Testis (tissue), 3 donors: Measurements from ENCODE around the gene TRAPPC11. TPM values are rescaled to one million over a fixed set of nuclear protein-coding genes. Genes with fewer than 3 reads are reported as not detected.

ENCODE experiments used
- DNase-seq: peaks from one replicate; pipeline ENCODE4 v3.0.0-alpha.2; 2019
- H3K27ac ChIP-seq, 2 donors: fragments of 200-600 bp; sonication (generic); one replicate each; pipeline ENCODE4 v1.5.1; 2019
- H3K27me3 ChIP-seq: fragments of 200-600 bp; sonication (generic); one replicate; pipeline ENCODE4 v1.5.1; 2019
- H3K36me3 ChIP-seq: fragments of 200-600 bp; sonication (generic); one replicate; pipeline ENCODE4 v1.5.1; 2017; ENCODE audit warnings: low read depth; ENCODE audit errors: missing control alignments
- H3K4me1 ChIP-seq: fragments of 200-600 bp; sonication (generic); one replicate; pipeline ENCODE4 v1.5.1; 2019
- H3K4me3 ChIP-seq, 2 donors: fragments of 200-600 bp; sonication (generic); one replicate each; pipeline ENCODE4 v1.5.1; 2017 to 2019
- H3K9me3 ChIP-seq: fragments of 200-600 bp; sonication (generic); one replicate; pipeline ENCODE4 v1.5.1; 2017
- POLR2A ChIP-seq: fragments of 450-650 bp; IDR thresholded peaks from one replicate; pipeline ENCODE4 v1.6.1; 2017; ENCODE audit warnings: antibody characterized with exemption, mild to moderate bottlenecking, moderate library complexity
- WGBS, 2 donors: methylation state at CpG; one replicate each; pipeline ENCODE4 v1.1.5; 2018; 5-methylcytosine and 5-hydroxymethylcytosine counted together
- intact Hi-C: fragments of 100-400 bp; cut with DNase I; formaldehyde crosslinking; loops from one replicate; pipeline ENCODE4 v1.15.1; 2023; ENCODE audit warnings: low total_unique reads
- polyA plus RNA-seq: library from polyadenylated mRNA; stranded (reverse); fragments of 350-450 nt; fragmentation: Illumina TruSeq; extraction: RNeasy Lipid Tissue Mini Kit (QIAGEN cat#74804); gene quantifications from one replicate; pipeline ENCODE4 v1.2.3, GENCODE V29; 2014; ENCODE audit warnings: low read depth, low replicate concordance; ENCODE audit not compliant: insufficient read depth
- total RNA-seq, 2 donors: library from RNA; depleted of rRNA; stranded (reverse); fragments of >200 nt; gene quantifications; one replicate each; pipeline ENCODE4 v1.2.3, GENCODE V29; 2016
- TF ChIP-seq, protein P1 (sequence below), 3 experiments: fragments of 450-650 bp in 2 of 3; fragments of 200-600 bp in 1 of 3; sonication (generic) in 1 of 3; IDR thresholded peaks; one replicate each; pipeline ENCODE4 v1.5.1; 2016 to 2019; ENCODE audit warnings: antibody characterized with exemption in 3 of 3, mild to moderate bottlenecking in 2 of 3, moderate library complexity in 1 of 3

TRAPPC11 gene
- total and polyA plus RNA-seq, 3 donors from 2014 or later = 31.2 to 81.6 (median 65.2) TPM

- intact Hi-C loops = no loop called here
- Histone ChIP-seq H3K4me3 (no peak overlapping the region), H3K9me3 (no peaks in the 10 kb centered on the region), H3K4me1 (peaks cover 5% of the 10 kb centered on the region), H3K27me3 (no peaks in the 10 kb centered on the region), H3K36me3 (no peaks in the 10 kb centered on the region), H3K27ac (peak overlapping the region; percentile 47 to 70)
- WGBS, 2 donors = 63 to 71% methylated on average over 3 of the region's 3 CpGs
- TF ChIP-seq POLR2A = no peak
- TF ChIP-seq, protein P1, sequence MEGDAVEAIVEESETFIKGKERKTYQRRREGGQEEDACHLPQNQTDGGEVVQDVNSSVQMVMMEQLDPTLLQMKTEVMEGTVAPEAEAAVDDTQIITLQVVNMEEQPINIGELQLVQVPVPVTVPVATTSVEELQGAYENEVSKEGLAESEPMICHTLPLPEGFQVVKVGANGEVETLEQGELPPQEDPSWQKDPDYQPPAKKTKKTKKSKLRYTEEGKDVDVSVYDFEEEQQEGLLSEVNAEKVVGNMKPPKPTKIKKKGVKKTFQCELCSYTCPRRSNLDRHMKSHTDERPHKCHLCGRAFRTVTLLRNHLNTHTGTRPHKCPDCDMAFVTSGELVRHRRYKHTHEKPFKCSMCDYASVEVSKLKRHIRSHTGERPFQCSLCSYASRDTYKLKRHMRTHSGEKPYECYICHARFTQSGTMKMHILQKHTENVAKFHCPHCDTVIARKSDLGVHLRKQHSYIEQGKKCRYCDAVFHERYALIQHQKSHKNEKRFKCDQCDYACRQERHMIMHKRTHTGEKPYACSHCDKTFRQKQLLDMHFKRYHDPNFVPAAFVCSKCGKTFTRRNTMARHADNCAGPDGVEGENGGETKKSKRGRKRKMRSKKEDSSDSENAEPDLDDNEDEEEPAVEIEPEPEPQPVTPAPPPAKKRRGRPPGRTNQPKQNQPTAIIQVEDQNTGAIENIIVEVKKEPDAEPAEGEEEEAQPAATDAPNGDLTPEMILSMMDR (IDR thresholded peaks at IDR 0.05) = no peak
- DNase-seq = no peak
Measured at GRCh38 chr4:183639291-183639690, 19.8 kb upstream of the TRAPPC11 start.

- no peaks in the 10 kb centered on the region for H3K27me3 ChIP-seq
- intact Hi-C loops = no loop called here
- TF ChIP-seq, protein P1 (IDR thresholded peaks at IDR 0.05) = no peak
- no peak for TF ChIP-seq POLR2A
- H3K4me1 ChIP-seq = no peaks in the 10 kb centered on the region
- no peak overlapping the region for H3K4me3 ChIP-seq
- H3K27ac ChIP-seq = no peak overlapping the region
- no peaks in the 10 kb centered on the region for H3K36me3 ChIP-seq
- DNase-seq = no peak
- no peaks in the 10 kb centered on the region for H3K9me3 ChIP-seq
- whole genome bisulfite sequencing, 2 donors = 80 to 88% methylated on average over 7 of the region's 7 CpGs
Measured at GRCh38 chr4:183645326-183645725, 13.8 kb upstream of the TRAPPC11 start.

GRCh38 chr4:183657564-183657963 lies 1.5 kb upstream of the TRAPPC11 start:
- Histone ChIP-seq H3K27me3 (no peaks in the 10 kb centered on the region), H3K9me3 (no peaks in the 10 kb centered on the region), H3K36me3 (no peaks in the 10 kb centered on the region), H3K4me1 (no peaks in the 10 kb centered on the region), H3K4me3 (no peak overlapping the region), H3K27ac (no peak overlapping the region)
- no peak for DNase-seq
- no peak for TF ChIP-seq POLR2A
- TF ChIP-seq, protein P1 (IDR thresholded peaks at IDR 0.05) = no peak
- WGBS, 2 donors = 28 to 39% methylated on average over 3 of the region's 3 CpGs
- intact Hi-C loops = loop anchor here (5.0 kb wide), 1 partner anchor 150 kb away; the partner anchor contains the start of gene ING2

- peak; percentile 30 for DNase-seq
- H3K9me3 ChIP-seq = no peaks in the 10 kb centered on the region
- TF ChIP-seq, protein P1 (IDR thresholded peaks at IDR 0.05) = no peak
- no peak for TF ChIP-seq POLR2A
- no peaks in the 10 kb centered on the region for H3K27me3 ChIP-seq
- H3K27ac ChIP-seq = peak overlapping the region; percentile 91 to 95
- peak overlapping the region; percentile 72 to 88 for H3K4me3 ChIP-seq
- no peaks in the 10 kb centered on the region for H3K36me3 ChIP-seq
- intact Hi-C loops = loop anchor here (5.0 kb wide), 1 partner anchor 151 kb away; the partner anchor contains the start of gene ING2
- WGBS, 2 donors = 0 to 1% methylated on average over 16 to 27 of the region's 39 CpGs
- no peaks in the 10 kb centered on the region for H3K4me1 ChIP-seq
Measured at GRCh38 chr4:183658362-183659028, 598 bp upstream of the TRAPPC11 start.

- Histone ChIP-seq H3K27ac (peak overlapping the region; percentile 91 to 95), H3K27me3 (no peaks in the 10 kb centered on the region), H3K9me3 (no peaks in the 10 kb centered on the region), H3K4me1 (no peaks in the 10 kb centered on the region), H3K36me3 (no peaks in the 10 kb centered on the region), H3K4me3 (peak overlapping the region; percentile 72 to 88)
- WGBS, 2 donors = 2 to 3% methylated on average over 10 of the region's 10 CpGs
- DNase-seq = no peak
- no peak for TF ChIP-seq POLR2A
- TF ChIP-seq, protein P1 (IDR thresholded peaks at IDR 0.05) = no peak
- intact Hi-C loops = loop anchor here (5.0 kb wide), 1 partner anchor 153 kb away; the partner anchor contains the start of gene ING2
Measured at GRCh38 chr4:183659872-183660242, 764 bp downstream of the TRAPPC11 start.
